HG03108 (cell line): ENCODE results near the gene OTUD3.
"Not testable (repeated sequence)": the region's sequence is repeated elsewhere in the genome, so short reads cannot be mapped to it uniquely, and the experiment has no call there.

Experiments used
- ATAC-seq: cut with Tn5 transposase; IDR thresholded peaks from one replicate; pipeline ENCODE4 v1.9.1; 2021; ENCODE audit warnings: moderate library complexity; ENCODE audit not compliant: unreplicated experiment

OTUD3 gene, protein sequence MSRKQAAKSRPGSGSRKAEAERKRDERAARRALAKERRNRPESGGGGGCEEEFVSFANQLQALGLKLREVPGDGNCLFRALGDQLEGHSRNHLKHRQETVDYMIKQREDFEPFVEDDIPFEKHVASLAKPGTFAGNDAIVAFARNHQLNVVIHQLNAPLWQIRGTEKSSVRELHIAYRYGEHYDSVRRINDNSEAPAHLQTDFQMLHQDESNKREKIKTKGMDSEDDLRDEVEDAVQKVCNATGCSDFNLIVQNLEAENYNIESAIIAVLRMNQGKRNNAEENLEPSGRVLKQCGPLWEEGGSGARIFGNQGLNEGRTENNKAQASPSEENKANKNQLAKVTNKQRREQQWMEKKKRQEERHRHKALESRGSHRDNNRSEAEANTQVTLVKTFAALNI

GRCh38 chr1:19882111-19883071 lies at the start of gene OTUD3:
Gene OTUD3, plus strand, starts transcription at chr1:19882395. Its CDS starts 119 bp downstream, at chr1:19882514.
- peak; percentile 85 for ATAC-seq

DNA sequence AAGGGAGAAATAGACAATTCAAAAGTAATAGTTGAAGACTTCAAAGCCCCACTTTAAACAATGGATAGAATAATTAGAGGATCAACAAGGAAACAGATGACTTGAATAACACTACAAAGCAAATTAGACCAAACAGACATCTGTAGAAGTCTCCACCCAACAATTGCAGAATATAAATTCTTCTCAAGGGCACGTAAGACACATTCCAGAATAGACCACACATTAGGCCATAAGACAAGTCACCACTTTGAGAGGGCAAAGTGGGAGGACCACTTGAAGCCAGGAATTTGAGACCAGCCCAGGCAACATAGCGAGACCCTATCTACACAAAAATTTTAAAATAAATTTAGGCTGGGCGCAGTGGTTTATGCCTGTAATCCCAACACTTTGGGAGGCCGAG lies 46.6 kb upstream of the OTUD3 start:
- ATAC-seq = no peak

DNA sequence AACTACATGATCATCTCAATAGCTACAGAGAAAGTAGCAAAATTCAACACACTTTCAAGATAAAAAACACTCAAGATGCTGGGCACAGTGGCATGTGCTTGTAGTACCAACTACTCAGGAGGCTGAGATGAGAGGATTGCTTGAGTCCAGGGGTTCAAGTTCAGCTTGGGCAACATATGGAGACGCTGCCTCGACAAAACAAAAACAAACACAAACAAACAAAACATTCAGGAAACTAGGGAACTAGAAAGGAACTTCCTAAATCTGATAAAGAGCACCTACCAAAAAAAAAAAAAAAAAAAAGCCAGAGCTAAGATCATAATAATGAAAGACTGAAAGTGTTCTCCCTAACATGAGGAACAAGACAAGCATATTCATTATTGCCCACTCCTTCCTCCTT lies 44.3 kb upstream of the OTUD3 start:
- ATAC-seq = no peak

- no peak for ATAC-seq
Observed at GRCh38 chr1:19840228-19840627, 42.0 kb upstream of the OTUD3 start.

DNA sequence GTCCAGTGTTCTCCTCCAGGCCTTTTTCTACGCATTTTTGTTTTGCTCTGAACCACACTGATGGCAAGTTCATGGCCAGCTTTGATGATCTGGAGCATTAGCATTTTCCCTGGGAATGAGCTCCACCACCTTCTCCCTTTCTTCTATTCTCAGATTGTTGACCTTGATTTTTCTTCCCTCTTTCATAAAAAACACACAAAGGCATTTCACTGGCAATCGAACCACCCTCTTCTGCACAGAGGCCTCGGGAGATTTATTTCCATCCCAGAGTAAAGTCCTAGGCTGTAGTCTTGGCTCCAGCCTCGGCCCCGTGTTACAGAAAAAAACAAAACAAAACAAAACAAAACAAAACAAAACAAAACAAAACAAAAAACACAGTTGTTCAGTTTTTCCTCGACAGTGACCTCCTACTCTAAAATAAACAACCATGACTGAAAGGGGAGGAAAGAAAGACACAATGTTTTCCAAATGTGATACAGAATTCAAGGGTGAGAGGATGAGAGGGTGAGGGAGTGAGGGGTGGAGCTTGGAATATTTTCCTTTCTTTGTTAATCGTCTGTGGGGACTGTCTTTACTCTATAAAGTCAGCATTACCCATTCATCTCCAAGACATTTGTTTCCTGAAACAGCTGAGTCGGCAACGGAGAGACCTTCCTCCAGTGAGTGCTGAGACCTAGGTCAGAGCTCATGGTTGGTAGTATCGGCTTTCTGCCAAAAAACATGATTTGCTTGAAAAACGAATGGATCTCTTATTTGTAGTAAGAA lies 37.3 kb upstream of the OTUD3 start:
- no peak for ATAC-seq

DNA sequence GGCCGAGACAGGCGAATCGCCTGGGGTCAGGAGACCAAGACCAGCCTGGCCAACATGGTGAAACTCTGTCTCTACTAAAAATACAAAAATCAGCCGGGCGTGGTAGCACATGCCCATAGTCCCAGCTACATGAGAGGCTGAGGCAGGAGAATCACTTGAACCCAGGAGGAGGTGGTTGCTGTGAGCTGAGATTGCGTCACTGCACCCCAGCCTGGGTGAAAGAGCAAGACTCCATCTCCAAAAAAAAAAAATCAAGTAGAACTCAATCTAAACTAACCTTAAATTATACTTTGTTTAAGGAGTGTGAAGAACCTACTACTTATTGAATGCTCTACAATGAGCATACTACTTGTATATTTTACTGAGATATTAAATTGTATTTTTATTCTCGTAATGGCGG lies 36.6 kb upstream of the OTUD3 start:
- no peak for ATAC-seq

DNA sequence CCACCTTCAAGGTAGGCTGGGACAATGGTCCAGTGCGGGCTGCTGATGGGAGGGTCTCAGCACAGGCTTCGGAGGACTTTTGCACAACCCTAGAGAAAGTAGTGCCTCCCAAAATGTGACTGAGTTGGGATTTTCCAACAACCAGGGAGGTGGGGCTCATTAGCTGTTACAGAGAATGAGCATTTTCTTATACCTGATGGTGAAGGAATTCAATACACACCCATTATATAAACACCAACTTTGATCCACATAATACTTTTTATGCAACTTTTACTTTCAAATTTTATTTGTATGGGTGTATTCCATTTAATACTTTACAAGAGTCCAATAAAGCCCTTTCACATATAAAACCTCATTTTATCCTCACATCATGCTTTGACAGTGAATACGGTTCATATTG lies 35.9 kb upstream of the OTUD3 start:
- ATAC-seq = no peak

DNA sequence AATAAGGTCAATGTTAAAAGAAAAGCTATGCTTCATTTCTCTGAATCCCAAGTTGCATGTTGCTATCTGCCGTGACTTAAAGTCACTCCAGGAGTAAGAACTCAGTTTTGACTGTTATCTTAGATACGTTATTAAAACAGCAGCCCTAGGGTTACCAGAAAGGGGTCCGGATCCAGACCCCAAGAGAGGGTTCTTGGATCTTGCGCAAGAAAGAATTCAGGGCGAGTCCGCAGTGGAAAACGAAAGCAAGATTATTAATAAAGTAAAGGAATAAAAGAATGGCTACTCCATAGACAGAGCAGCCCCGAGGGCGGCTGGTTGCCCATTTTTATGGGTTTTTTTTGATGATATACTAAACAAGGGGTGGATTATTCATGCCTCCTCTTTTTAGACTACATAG lies 34.9 kb upstream of the OTUD3 start:
- not testable (repeated sequence) for ATAC-seq

- not testable (repeated sequence) for ATAC-seq
Observed at GRCh38 chr1:19849307-19849706, 32.9 kb upstream of the OTUD3 start.

- no peak for ATAC-seq
Observed at GRCh38 chr1:19850214-19850613, 32.0 kb upstream of the OTUD3 start.

GRCh38 chr1:19852036-19852435 lies 30.2 kb upstream of the OTUD3 start:
- ATAC-seq = no peak

DNA sequence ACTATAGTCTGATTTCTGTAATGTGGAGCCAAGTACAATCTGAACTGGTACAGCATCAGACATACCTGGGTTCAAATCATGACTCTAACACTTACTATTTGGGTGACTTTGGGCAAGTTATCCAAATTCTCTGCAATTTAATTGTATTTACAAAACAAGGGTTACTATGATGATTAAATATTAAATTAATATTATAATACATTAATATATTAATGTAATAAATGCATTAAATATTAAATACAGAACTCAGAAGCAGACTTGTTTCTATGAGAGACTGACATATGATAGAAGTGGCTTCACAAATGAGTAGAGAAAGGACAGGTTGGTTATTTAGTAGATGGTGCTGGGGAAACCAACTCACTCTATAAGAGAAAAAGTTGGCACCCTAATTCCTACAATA lies 27.3 kb upstream of the OTUD3 start:
- no peak for ATAC-seq

DNA sequence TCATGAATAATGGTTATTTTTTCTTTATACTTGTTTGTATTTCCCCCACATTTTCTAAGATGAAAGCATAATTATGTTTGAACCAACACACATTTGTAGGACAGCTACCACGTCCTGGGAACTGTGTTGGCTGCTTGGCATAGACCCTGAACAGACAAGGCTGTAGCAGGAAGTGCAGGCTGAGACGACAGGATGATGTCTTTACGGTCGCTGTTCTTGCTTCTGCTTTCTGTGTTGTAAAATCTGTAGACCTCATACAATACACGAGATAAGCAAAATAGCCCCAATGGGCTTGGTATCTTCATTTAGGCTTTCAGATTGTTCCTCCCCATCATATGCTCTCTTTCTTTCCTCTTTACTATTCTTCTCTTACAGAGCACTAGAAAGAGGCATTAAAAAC lies 23.3 kb upstream of the OTUD3 start:
- ATAC-seq = no peak

GRCh38 chr1:19859876-19860275 lies 22.3 kb upstream of the OTUD3 start:
- ATAC-seq = no peak

DNA sequence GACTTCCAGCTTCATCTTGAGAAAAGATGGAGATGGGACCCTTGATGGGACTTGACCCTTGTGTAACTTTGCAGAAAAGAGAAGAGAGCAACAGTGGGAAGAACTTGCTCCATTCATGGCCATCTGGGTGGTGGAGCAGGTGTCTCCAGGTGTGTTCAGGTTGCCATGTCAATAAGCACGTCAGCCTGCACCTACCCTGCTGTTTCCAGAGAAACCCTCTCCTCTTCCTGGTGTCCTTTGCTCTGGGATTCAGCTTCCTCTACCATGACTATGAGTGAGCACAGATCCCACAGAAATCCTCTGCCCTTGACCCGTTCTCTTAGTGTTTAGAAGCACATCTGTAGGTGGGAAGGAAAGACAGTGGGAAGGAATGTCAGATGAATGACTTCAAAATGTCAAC lies 21.8 kb upstream of the OTUD3 start:
- no peak for ATAC-seq

GRCh38 chr1:19861034-19861433 lies 21.2 kb upstream of the OTUD3 start:
- no peak for ATAC-seq

- ATAC-seq = no peak
Observed at GRCh38 chr1:19861842-19862530, 20.2 kb upstream of the OTUD3 start.

- no peak for ATAC-seq
Observed at GRCh38 chr1:19862944-19863343, 19.3 kb upstream of the OTUD3 start.

GRCh38 chr1:19864570-19865160 lies 17.5 kb upstream of the OTUD3 start:
- ATAC-seq = no peak

GRCh38 chr1:19866029-19866428 lies 16.2 kb upstream of the OTUD3 start:
- ATAC-seq = no peak
